GM12872 (cell line): ENCODE data around the gene GRIFIN.

Experiments
- TF ChIP-seq, protein P1 (sequence below): IDR thresholded peaks from 3 replicates; pipeline ENCODE4 v1.5.1; 2011; ENCODE audit warnings: low read depth, mild to moderate bottlenecking, low read length, moderate library complexity; ENCODE audit not compliant: insufficient read depth

The GRIFIN gene, protein sequence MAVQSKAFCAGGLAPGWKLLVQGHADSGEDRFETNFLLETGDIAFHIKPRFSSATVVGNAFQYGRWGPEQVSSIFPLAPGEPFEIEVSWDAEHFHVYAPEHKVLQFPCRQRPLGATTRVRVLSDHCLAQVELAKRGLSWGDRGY

DNA sequence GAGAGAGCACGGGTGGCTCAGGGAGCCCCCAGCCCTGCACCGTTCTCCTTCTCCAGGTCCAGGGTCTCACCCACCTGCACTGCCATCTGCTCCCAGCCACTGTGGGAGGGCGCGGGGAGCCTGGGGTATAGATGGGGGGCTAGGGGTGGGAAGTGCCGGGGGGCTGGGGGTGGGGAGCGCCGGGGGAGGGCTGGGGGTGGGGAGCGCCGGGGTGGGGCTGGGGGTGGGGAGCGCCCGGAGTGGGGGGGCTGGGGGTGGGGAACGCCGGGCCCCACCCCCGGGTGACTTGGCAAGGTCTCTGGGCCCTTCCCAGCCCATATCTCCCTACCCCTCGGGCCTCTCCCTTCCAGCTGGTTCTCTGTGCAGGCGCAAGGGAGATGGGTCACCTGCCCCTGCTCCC, at the start of gene GRIFIN:
Gene GRIFIN (minus strand): TSS at position 101 of the 400 bp plus-strand sequence. CDS start 15 bp downstream, at position 86.
- TF ChIP-seq, protein P1, sequence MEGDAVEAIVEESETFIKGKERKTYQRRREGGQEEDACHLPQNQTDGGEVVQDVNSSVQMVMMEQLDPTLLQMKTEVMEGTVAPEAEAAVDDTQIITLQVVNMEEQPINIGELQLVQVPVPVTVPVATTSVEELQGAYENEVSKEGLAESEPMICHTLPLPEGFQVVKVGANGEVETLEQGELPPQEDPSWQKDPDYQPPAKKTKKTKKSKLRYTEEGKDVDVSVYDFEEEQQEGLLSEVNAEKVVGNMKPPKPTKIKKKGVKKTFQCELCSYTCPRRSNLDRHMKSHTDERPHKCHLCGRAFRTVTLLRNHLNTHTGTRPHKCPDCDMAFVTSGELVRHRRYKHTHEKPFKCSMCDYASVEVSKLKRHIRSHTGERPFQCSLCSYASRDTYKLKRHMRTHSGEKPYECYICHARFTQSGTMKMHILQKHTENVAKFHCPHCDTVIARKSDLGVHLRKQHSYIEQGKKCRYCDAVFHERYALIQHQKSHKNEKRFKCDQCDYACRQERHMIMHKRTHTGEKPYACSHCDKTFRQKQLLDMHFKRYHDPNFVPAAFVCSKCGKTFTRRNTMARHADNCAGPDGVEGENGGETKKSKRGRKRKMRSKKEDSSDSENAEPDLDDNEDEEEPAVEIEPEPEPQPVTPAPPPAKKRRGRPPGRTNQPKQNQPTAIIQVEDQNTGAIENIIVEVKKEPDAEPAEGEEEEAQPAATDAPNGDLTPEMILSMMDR, result no peak

DNA sequence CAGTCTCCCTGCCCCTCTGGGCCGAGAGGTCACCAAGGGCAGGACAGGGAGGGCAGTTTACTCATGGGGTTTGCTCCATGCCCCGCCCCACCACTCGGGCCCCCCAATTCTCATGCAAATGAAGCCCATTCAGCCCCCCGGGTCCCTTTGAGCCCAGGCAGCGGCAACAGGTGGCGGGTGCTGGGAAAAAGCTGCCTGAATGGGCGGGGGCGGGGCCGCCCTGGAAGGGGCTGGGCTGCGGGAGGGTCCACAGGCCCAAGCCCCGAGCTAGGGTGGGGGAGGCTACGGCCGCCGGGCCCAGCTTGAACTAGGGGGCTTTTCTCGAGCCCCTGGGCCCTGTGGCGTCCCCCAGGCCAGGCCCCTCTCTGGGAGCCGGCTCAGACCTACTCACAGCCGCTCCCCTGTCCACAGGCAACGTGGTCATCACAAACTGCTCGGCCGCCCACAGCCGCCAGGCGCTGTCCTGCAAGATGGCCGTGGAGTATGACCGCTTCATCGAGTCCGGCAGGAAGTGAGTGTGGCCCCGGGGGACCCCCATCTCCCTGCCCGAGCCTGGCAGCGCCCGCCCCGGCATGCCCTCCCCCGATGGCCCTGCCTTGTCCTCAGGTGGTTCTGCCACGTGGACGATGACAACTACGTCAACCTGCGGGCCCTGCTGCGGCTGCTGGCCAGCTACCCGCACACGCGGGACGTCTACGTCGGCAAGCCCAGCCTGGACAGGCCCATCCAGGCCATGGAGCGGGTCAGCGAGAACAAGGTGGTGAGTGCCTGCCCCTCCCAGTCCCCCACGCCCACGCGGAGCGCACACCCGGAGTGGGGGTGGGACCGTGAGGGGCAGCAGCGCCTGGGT, 48.8 kb upstream of the GRIFIN start:
- TF ChIP-seq, protein P1, result no peak

DNA sequence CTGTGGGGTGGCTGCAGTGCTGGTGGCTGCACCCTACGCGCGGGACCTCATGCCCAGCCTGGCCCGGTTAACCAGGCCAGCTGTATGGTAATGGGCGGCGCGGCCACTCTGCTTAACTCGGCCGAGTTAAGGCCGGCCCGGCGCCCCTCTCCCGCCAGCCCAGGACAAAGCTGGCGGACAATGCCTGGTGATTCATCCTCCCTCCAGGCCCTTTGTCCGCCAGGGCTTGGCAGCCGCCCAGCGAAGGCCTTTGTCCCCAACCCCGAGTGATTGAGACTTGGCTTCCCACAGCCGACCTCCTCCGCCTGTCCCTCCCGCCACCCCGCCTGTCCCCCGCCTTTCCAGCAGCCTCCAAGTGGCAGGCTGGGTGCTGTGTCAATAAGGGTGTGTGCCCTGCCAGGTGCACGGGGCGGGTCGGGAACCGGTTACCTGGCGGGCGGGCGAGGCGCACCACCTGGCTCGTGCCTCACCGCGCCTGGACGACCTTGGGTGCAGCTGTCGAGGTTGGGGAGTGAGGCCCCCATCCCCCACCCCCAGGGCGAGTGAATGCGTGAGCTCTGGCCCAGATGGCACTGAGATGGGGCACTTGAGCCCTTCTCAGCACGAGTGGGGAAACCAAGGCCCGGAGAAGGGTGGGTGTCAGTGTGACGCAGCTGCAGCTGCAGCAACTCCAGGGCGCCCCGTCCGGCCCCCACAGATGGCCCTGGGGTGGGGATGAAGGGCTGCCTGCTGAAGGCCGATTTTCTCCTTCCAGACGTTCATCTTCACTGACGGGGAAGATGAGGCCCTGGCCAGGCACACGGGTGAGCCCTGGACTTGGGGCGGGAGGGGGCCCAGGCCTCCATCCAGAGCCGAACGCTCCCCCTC, 48.0 kb upstream of the GRIFIN start:
- TF ChIP-seq, protein P1, result no peak

DNA sequence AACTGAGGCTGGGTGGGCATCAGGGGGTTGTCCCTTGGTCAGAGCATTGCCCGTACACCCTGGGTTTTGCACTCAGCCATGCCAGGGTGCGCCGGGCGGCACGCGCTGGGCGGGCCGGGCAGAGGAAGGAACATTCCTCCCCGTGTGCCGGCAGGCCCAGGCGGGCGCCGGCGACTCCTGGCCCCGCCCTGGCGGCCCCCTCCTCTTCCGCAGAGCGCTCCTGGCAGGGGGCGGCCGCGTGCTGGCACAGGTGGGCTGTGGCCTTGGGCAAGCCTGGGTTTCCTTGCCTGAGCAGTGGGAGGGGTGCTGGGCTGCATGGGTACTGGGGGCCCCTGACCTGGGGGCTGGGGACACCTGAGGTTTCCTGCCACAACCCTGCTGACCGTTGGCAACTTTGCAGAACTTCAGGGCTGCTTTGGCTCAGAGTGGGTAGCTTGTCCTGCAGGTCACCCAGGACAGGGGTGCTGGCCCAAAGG, 47.3 kb upstream of the GRIFIN start:
- TF ChIP-seq, protein P1, result no peak

DNA sequence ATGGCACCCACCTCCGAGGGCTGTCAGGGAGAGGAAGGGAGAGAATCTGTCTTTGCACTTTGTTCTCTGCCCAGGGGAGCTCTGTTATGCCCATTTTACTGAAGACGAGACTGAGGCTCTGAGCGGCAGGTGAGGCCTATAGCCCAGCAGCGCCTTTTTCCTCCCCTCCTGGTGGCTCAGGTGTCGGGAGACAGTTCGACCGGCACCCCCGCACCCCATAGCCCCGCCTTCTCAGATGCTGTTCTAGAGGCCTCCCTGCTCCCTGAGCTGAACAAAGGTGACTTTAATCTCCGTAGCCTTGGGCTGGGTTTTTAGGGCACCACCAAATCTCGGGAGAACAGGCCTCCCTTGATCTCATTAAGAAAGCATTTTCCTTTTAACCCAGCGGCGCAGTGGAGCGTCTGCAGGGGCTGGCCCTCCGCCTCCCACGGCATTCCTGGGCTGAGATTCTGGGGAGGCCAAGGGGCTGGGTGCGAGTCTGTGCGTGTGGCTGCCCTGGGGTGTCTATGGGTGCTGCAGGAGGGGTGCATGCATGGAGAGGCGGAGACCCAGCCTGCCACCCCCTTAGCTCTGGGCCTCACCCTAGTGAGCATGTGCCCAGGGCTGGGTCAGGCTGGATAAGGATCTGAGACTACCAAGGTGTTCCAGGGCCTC, 46.7 kb upstream of the GRIFIN start:
- TF ChIP-seq, protein P1, result no peak

DNA sequence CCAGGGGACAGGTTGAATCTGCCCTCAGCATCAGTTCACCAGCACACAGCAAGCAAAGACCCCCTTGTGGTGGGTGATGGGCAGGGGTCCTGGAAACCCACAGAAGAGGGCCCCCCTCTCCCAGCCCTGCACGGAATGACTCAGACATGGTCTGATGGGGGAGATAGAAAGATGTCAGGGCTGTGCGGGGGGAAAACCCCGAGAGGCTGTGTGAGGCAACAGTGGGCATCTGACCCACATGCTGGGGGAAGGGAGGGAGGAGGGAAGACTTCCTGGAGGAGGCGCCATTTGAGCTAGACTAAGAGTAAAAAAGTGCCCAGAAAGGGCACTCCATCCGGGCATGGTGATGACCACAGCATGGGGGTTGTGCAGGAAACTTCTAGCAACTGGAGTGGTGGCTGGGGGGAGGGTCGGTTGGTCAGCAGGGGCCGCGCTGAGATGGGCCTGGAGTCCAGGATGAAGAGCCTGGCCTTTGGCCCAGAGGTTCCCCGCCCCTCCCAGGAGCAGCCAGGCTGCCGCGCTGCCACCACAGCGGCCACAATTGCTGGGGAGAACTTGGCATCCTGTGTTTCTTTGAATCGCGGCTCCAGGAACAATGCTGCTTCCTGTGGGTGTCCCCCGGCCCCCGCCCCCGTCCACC, 45.9 kb upstream of the GRIFIN start:
- TF ChIP-seq, protein P1, result no peak
